Brain microvascular endothelial cell (primary cell): ENCODE data around the gene IFNL2.

Experiments used
- DNase-seq: peaks from one replicate; pipeline ENCODE4 v3.0.0-alpha.2; 2020
- H3K27ac ChIP-seq: fragments of 250-450 bp; sonication (Bioruptor Pico); 2 replicates; pipeline ENCODE4 v1.5.1; 2020; ENCODE audit warnings: mild to moderate bottlenecking, moderate library complexity
- H3K27me3 ChIP-seq: fragments of 250-450 bp; sonication (Bioruptor Pico); replicated peaks from 2 replicates; pipeline ENCODE4 v1.5.1; 2020; ENCODE audit warnings: mild to moderate bottlenecking
- H3K36me3 ChIP-seq: fragments of 250-450 bp; sonication (Bioruptor Pico); replicated peaks from 2 replicates; pipeline ENCODE4 v1.5.1; 2020; ENCODE audit warnings: mild to moderate bottlenecking
- H3K4me3 ChIP-seq: 2 replicates; pipeline ENCODE4 v1.5.1; 2011; ENCODE audit warnings: low read depth, mild to moderate bottlenecking, control low read depth, low read length, moderate library complexity
- CTCF ChIP-seq: IDR thresholded peaks from 2 replicates; pipeline ENCODE4 v1.5.1; 2011; ENCODE audit warnings: low read depth, mild to moderate bottlenecking, moderate library complexity, low read length, control low read depth, inconsistent platforms; ENCODE audit errors: missing control alignments
- in situ Hi-C: cut with HindIII; loops from 2 replicates; pipeline ENCODE4 v1.10.0; 2017; ENCODE audit warnings: low sequenced_read_pairs, low pct_ligation_motif_present

The IFNL2 gene

GRCh38 chr19:39284032-39284431, 15.8 kb downstream of the IFNL2 start:
- Histone ChIP-seq H3K4me3 (no peak overlapping the region), H3K27me3 (no peaks in the 10 kb centered on the region), H3K36me3 (no peaks in the 10 kb centered on the region), H3K27ac (no peak overlapping the region)
- TF ChIP-seq CTCF, result no peak
- no peak for DNase-seq
- in situ Hi-C loops, result no loop called here

- no peak for TF ChIP-seq CTCF
These were observed 25.2 kb downstream of the IFNL2 start for GRCh38 chr19:39293394-39293793.

DNA sequence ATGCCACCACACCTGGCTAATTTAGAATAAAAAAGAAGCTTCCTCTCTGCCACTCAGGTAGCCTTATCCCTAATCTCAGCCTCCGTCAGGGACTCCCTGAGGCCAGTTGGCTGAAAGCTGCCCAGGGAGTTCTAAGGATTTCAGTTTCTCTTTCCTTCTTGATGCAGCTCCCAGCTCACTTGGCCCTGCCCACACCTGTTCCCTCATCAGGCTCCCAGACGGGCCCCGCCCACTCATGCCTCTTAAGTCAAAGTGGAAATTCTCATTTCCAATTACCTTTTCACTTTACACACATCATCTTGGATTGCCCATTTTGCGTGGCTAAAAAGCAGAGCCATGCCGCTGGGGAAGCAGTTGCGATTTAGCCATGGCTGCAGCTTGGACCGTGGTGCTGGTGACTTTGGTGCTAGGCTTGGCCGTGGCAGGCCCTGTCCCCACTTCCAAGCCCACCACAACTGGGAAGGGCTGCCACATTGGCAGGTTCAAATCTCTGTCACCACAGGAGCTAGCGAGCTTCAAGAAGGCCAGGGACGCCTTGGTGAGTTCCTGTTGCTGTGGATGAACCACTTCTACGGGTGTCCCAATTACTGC, 28.0 kb downstream of the IFNL2 start, which contains the start of gene IFNL1:
Gene IFNL1 (plus strand): TSS at position 353 of the 591 bp plus-strand sequence. CDS start 15 bp downstream, at position 368.
- Histone ChIP-seq H3K27me3 (peaks cover 5% of the 10 kb centered on the region), H3K27ac (no peak within 1 kb of the TSS), H3K4me3 (no peak within 1 kb of the TSS), H3K36me3 (no peaks in the 10 kb centered on the region)
- in situ Hi-C loops, result no loop called here
- no peak for DNase-seq
- no peak for TF ChIP-seq CTCF

More at GRCh38 chr19:39293394-39293793, 25.2 kb downstream of the IFNL2 start:
- DNase-seq, result no peak
- Histone ChIP-seq H3K4me3 (no peak overlapping the region), H3K27ac (no peak overlapping the region), H3K36me3 (no peaks in the 10 kb centered on the region), H3K27me3 (peaks cover 5% of the 10 kb centered on the region)
- in situ Hi-C loops, result no loop called here

DNA sequence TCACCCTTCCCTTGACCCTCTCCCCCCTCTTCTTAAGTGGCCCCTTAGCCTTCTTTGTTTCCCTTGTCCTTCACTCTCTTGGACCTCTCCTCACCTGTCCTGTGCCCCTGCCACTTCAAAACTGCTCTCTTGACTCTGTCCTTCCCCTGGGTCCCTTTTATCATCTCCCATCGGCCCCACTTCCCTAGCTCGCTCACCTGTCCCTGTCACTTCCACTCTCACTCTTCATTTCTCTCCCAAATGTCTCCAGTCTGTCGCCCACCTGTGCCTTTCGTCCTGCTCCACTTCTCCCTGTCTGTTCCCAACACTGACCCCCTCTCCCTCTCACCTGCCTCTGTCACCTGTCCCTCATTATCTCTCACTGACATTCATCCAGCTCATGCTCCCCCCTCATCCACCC, 28.7 kb downstream of the IFNL2 start:
- in situ Hi-C loops, result no loop called here

GRCh38 chr19:39297931-39298634, 29.9 kb downstream of the IFNL2 start:
- TF ChIP-seq CTCF, result no peak
- in situ Hi-C loops, result no loop called here
- no peak for DNase-seq

More for the DNA sequence above, 28.7 kb downstream of the IFNL2 start:
- no peak for TF ChIP-seq CTCF
- DNase-seq, result no peak
- no peak overlapping the region for H3K4me3 ChIP-seq
- H3K36me3 ChIP-seq, result no peaks in the 10 kb centered on the region
- peaks cover 5% of the 10 kb centered on the region for H3K27me3 ChIP-seq
- no peak overlapping the region for H3K27ac ChIP-seq

More at GRCh38 chr19:39297931-39298634, 29.9 kb downstream of the IFNL2 start:
- Histone ChIP-seq H3K27me3 (peaks cover 3% of the 10 kb centered on the region), H3K36me3 (no peaks in the 10 kb centered on the region), H3K27ac (no peak overlapping the region), H3K4me3 (no peak overlapping the region)
